ENCODE data around the gene KLRC4.
"Not testable (repeated sequence)": the region's sequence is repeated elsewhere in the genome, so short reads cannot be mapped to it uniquely, and the experiment has no call there.

Gene KLRC4

GRCh38 chr12:10437601-10438000 is 28.0 kb upstream of the KLRC4 start:
- not testable (repeated sequence) for H3K4me3 ChIP-seq (replicated peaks; ENCODE audit: low read depth, low read length); DNase-seq (ENCODE audit: low read depth)

- peak; percentile 3 for DNase-seq (ENCODE audit: low read depth)
- not testable (repeated sequence) for H3K4me3 ChIP-seq (replicated peaks; ENCODE audit: low read depth, low read length)
Measured at GRCh38 chr12:10435816-10436215, 26.3 kb upstream of the KLRC4 start, which contains the start of gene KLRC2. Gene KLRC2 (minus strand): TSS chr12:10436010. CDS start chr12:10435986, 24 bp downstream.

GRCh38 chr12:10430623-10431022 is 21.1 kb upstream of the KLRC4 start:
- not testable (repeated sequence) for DNase-seq (ENCODE audit: low read depth); H3K4me3 ChIP-seq (replicated peaks; ENCODE audit: low read depth, low read length)

- not testable (repeated sequence) for H3K4me3 ChIP-seq (replicated peaks; ENCODE audit: low read depth, low read length); DNase-seq (ENCODE audit: low read depth)
Measured at GRCh38 chr12:10425938-10426337, 16.4 kb upstream of the KLRC4 start.

- DNase-seq (ENCODE audit: low read depth); H3K4me3 ChIP-seq (replicated peaks; ENCODE audit: low read depth, low read length): not testable (repeated sequence)
Measured at GRCh38 chr12:10424260-10424899, 14.8 kb upstream of the KLRC4 start.

GRCh38 chr12:10422159-10422558 is 12.6 kb upstream of the KLRC4 start:
- DNase-seq (ENCODE audit: low read depth); H3K4me3 ChIP-seq (replicated peaks; ENCODE audit: low read depth, low read length): not testable (repeated sequence)

- H3K4me3 ChIP-seq (replicated peaks; ENCODE audit: low read depth, low read length); DNase-seq (ENCODE audit: low read depth): not testable (repeated sequence)
Measured at GRCh38 chr12:10420334-10420733, 10.8 kb upstream of the KLRC4 start, which contains the start of gene KLRC3. Gene KLRC3 (minus strand): TSS chr12:10420595. CDS start chr12:10420550, 45 bp downstream.

- no peak for TF ChIP-seq CTCF (IDR thresholded peaks at IDR 0.05; ENCODE audit: low read length, missing control alignments)
- DNase-seq (ENCODE audit: low read depth), result no peak
- H3K4me3 ChIP-seq (replicated peaks; ENCODE audit: low read depth, low read length), result no peak overlapping the region
Measured at GRCh38 chr12:10408842-10409241, 715 bp downstream of the KLRC4 start.

- no peak for DNase-seq (ENCODE audit: low read depth)
- TF ChIP-seq CTCF (IDR thresholded peaks at IDR 0.05; ENCODE audit: low read length, missing control alignments), result no peak
- H3K4me3 ChIP-seq (replicated peaks; ENCODE audit: low read depth, low read length), result no peak overlapping the region
Measured at GRCh38 chr12:10406725-10407124, 2.8 kb downstream of the KLRC4 start.

- TF ChIP-seq CTCF (IDR thresholded peaks at IDR 0.05; ENCODE audit: low read length, missing control alignments), result no peak
- DNase-seq (ENCODE audit: low read depth), result no peak
- no peak overlapping the region for H3K4me3 ChIP-seq (replicated peaks; ENCODE audit: low read depth, low read length)
Measured at GRCh38 chr12:10405294-10405693, 4.3 kb downstream of the KLRC4 start.

GRCh38 chr12:10404798-10405197 is 4.8 kb downstream of the KLRC4 start:
- TF ChIP-seq CTCF (IDR thresholded peaks at IDR 0.05; ENCODE audit: low read length, missing control alignments), result no peak
- no peak overlapping the region for H3K4me3 ChIP-seq (replicated peaks; ENCODE audit: low read depth, low read length)
- DNase-seq (ENCODE audit: low read depth), result no peak
